ENCODE measurements around the gene MDK. TPM values are rescaled to one million over a fixed set of nuclear protein-coding genes. Genes with fewer than 3 reads are reported as not detected.
"Not testable (repeated sequence)": the region's sequence is repeated elsewhere in the genome, so short reads cannot be mapped to it uniquely, and the experiment has no call there.

The MDK gene
- total RNA-seq, 2 experiments from 2014 or later = 1.6 to 5.0 TPM

GRCh38 chr11:46364791-46365190 is 16.7 kb upstream of the MDK start:
- Mint-ChIP-seq H3K4me1 (peaks cover 37% of the 10 kb centered on the region), H3K4me3 (no peak overlapping the region), H3K9me3 (ENCODE audit: low read depth) (no peaks in the 10 kb centered on the region), H3K27ac (peak overlapping the region; percentile 51), H3K27me3 (no peaks in the 10 kb centered on the region), H3K36me3 (peaks cover 6% of the 10 kb centered on the region)
- CTCF ChIA-PET = interaction anchor here (1.4 to 26.5 kb wide), 3 partner anchors 14 to 125 kb away, joined by 3 to 444 read pairs (median 9); partner anchors contain the start of gene DGKZ
- DNase-seq (no peak), ATAC-seq (no peak)

- DNase-seq (no peak), ATAC-seq (no peak)
- H3K27me3 Mint-ChIP-seq = no peaks in the 10 kb centered on the region
- peaks cover 28% of the 10 kb centered on the region for H3K4me1 Mint-ChIP-seq
- H3K27ac Mint-ChIP-seq = no peak overlapping the region
- H3K4me3 Mint-ChIP-seq = no peak overlapping the region
- CTCF ChIA-PET = interaction anchor here (1.1 to 26.5 kb wide), 4 partner anchors 10 to 127 kb away, joined by 3 to 444 read pairs (median 6); partner anchors contain the start of gene DGKZ
- H3K36me3 Mint-ChIP-seq = peaks cover 8% of the 10 kb centered on the region
- H3K9me3 Mint-ChIP-seq (ENCODE audit: low read depth) = no peaks in the 10 kb centered on the region
These were observed 15.2 kb upstream of the MDK start for GRCh38 chr11:46366260-46366659.

- Mint-ChIP-seq H3K36me3 (peaks cover 8% of the 10 kb centered on the region), H3K4me1 (peaks cover 26% of the 10 kb centered on the region), H3K27me3 (no peaks in the 10 kb centered on the region), H3K9me3 (ENCODE audit: low read depth) (no peaks in the 10 kb centered on the region), H3K27ac (no peak overlapping the region), H3K4me3 (no peak overlapping the region)
- DNase-seq = no peak
- ATAC-seq = no peak
- CTCF ChIA-PET = interaction anchor here (1.0 to 26.5 kb wide), 4 partner anchors 12 to 128 kb away, joined by 3 to 444 read pairs (median 15); partner anchors contain the start of gene DGKZ
These were observed 14.8 kb upstream of the MDK start for GRCh38 chr11:46366661-46367161.

GRCh38 chr11:46367244-46367915 is 14.1 kb upstream of the MDK start:
- peak; percentile 93 for ATAC-seq
- peaks cover 22% of the 10 kb centered on the region for H3K4me1 Mint-ChIP-seq
- no peak overlapping the region for H3K27ac Mint-ChIP-seq
- no peaks in the 10 kb centered on the region for H3K9me3 Mint-ChIP-seq (ENCODE audit: low read depth)
- peaks cover 10% of the 10 kb centered on the region for H3K36me3 Mint-ChIP-seq
- CTCF ChIA-PET = interaction anchor here (1.0 to 26.5 kb wide), 8 partner anchors 11 to 129 kb away, joined by 3 to 444 read pairs (median 10); partner anchors contain the start of gene DGKZ
- no peak overlapping the region for H3K4me3 Mint-ChIP-seq
- no peaks in the 10 kb centered on the region for H3K27me3 Mint-ChIP-seq
- DNase-seq = peak; percentile 85

- Mint-ChIP-seq H3K4me3 (no peak overlapping the region), H3K27ac (peak overlapping the region; percentile 28)
These were observed 13.6 kb upstream of the MDK start for GRCh38 chr11:46367916-46368267.

GRCh38 chr11:46369458-46370152 is 11.9 kb upstream of the MDK start:
- peak; percentile 63 for ATAC-seq
- Mint-ChIP-seq H3K4me3 (no peak overlapping the region), H3K36me3 (peaks cover 10% of the 10 kb centered on the region), H3K9me3 (ENCODE audit: low read depth) (no peaks in the 10 kb centered on the region), H3K27ac (no peak overlapping the region), H3K4me1 (peaks cover 11% of the 10 kb centered on the region), H3K27me3 (no peaks in the 10 kb centered on the region)
- CTCF ChIA-PET = interaction anchor here (2.0 to 26.5 kb wide), 7 partner anchors 9 to 160 kb away, joined by 5 to 444 read pairs (median 10); partner anchors contain the start of gene DGKZ
- DNase-seq = peak; percentile 71

More at GRCh38 chr11:46367916-46368267, 13.6 kb upstream of the MDK start:
- Mint-ChIP-seq H3K4me1 (peaks cover 16% of the 10 kb centered on the region), H3K9me3 (ENCODE audit: low read depth) (no peaks in the 10 kb centered on the region), H3K36me3 (peaks cover 10% of the 10 kb centered on the region), H3K27me3 (no peaks in the 10 kb centered on the region)
- DNase-seq (no peak), ATAC-seq (no peak)
- CTCF ChIA-PET = interaction anchor here (1.0 to 26.5 kb wide), 9 partner anchors 11 to 161 kb away, joined by 3 to 444 read pairs (median 9); partner anchors contain the start of gene DGKZ

- CTCF ChIA-PET = interaction anchor here (2.6 to 26.5 kb wide), 5 partner anchors 8 to 159 kb away, joined by 6 to 444 read pairs (median 16); partner anchors contain the start of gene DGKZ
- peaks cover 14% of the 10 kb centered on the region for H3K36me3 Mint-ChIP-seq
These were observed 11.2 kb upstream of the MDK start for GRCh38 chr11:46370253-46370652.

GRCh38 chr11:46371262-46371661 is 10.2 kb upstream of the MDK start:
- not testable (repeated sequence) for ATAC-seq; H3K27ac Mint-ChIP-seq; H3K9me3 Mint-ChIP-seq (ENCODE audit: low read depth); DNase-seq; H3K4me3 Mint-ChIP-seq; H3K27me3 Mint-ChIP-seq
- CTCF ChIA-PET = interaction anchor here (1.0 to 26.5 kb wide), 3 partner anchors 10 to 21 kb away, joined by 3 to 444 read pairs (median 4); partner anchors contain the start of gene DGKZ
- peaks cover 14% of the 10 kb centered on the region for H3K36me3 Mint-ChIP-seq
- peaks cover 11% of the 10 kb centered on the region for H3K4me1 Mint-ChIP-seq

More at GRCh38 chr11:46370253-46370652, 11.2 kb upstream of the MDK start:
- Mint-ChIP-seq H3K4me1 (peaks cover 11% of the 10 kb centered on the region), H3K9me3 (ENCODE audit: low read depth) (no peaks in the 10 kb centered on the region), H3K27me3 (no peaks in the 10 kb centered on the region), H3K4me3 (no peak overlapping the region), H3K27ac (no peak overlapping the region)
- no peak for ATAC-seq
- DNase-seq = no peak

- Mint-ChIP-seq H3K4me3 (no peak overlapping the region), H3K36me3 (peaks cover 15% of the 10 kb centered on the region), H3K27ac (no peak overlapping the region), H3K27me3 (no peaks in the 10 kb centered on the region), H3K4me1 (peaks cover 9% of the 10 kb centered on the region), H3K9me3 (ENCODE audit: low read depth) (no peaks in the 10 kb centered on the region)
- DNase-seq (no peak), ATAC-seq (no peak)
- CTCF ChIA-PET = interaction anchor here (0.8 to 26.5 kb wide), 2 partner anchors 17 to 22 kb away, joined by 4 to 444 read pairs; partner anchors contain the start of gene DGKZ
These were observed 9.4 kb upstream of the MDK start for GRCh38 chr11:46372086-46372485.

- H3K36me3 Mint-ChIP-seq = peaks cover 19% of the 10 kb centered on the region
- not testable (repeated sequence) for H3K27ac Mint-ChIP-seq; H3K4me1 Mint-ChIP-seq; ATAC-seq; DNase-seq; H3K27me3 Mint-ChIP-seq; H3K9me3 Mint-ChIP-seq (ENCODE audit: low read depth); H3K4me3 Mint-ChIP-seq
- CTCF ChIA-PET = interaction anchor here (0.8 to 26.5 kb wide), 2 partner anchors 17 to 22 kb away, joined by 4 to 444 read pairs; partner anchors contain the start of gene DGKZ
These were observed 9.0 kb upstream of the MDK start for GRCh38 chr11:46372501-46372900.

- Mint-ChIP-seq H3K27me3 (no peaks in the 10 kb centered on the region), H3K27ac (no peak overlapping the region), H3K4me3 (no peak overlapping the region), H3K36me3 (peaks cover 25% of the 10 kb centered on the region), H3K4me1 (peaks cover 8% of the 10 kb centered on the region), H3K9me3 (ENCODE audit: low read depth) (no peaks in the 10 kb centered on the region)
- no peak for DNase-seq
- CTCF ChIA-PET = interaction anchor here (0.7 to 26.5 kb wide), 2 partner anchors 24 to 168 kb away, joined by 3 to 444 read pairs; partner anchors contain the start of gene DGKZ
- no peak for ATAC-seq
These were observed 7.4 kb upstream of the MDK start for GRCh38 chr11:46373787-46374740.

- Mint-ChIP-seq H3K36me3 (peaks cover 19% of the 10 kb centered on the region), H3K4me3 (no peak overlapping the region), H3K27ac (no peak overlapping the region), H3K27me3 (no peaks in the 10 kb centered on the region), H3K4me1 (peaks cover 7% of the 10 kb centered on the region), H3K9me3 (ENCODE audit: low read depth) (no peaks in the 10 kb centered on the region)
- CTCF ChIA-PET = interaction anchor here (26.5 kb wide), 1 partner anchor 24 kb away, joined by 444 read pairs; the partner anchor contains the start of gene DGKZ
- ATAC-seq (no peak), DNase-seq (no peak)
These were observed 6.7 kb upstream of the MDK start for GRCh38 chr11:46374815-46375214.

Data from activated CD8-positive, alpha-beta memory T cell treated with anti-CD3 and anti-CD28 coated beads, Interleukin-2, amount 10 ng/mL, durations not matched to agents 7 days and 5 days (primary cell).